Thyroid gland (tissue), 4 donors: Measurements from ENCODE around the gene POFUT2.
A peak's percentile ranks its signal among the peaks of the same experiment; 100 is the strongest.

Experiments used
- POLR2A ChIP-seq, 2 donors: fragments of 450-650 bp; IDR thresholded peaks; one replicate each; pipeline ENCODE4 v1.6.1; 2017; ENCODE audit warnings: antibody characterized with exemption in 2 of 2, mild to moderate bottlenecking in 2 of 2, moderate library complexity in 1 of 2
- TF ChIP-seq, protein P1 (sequence below), 6 experiments: fragments of 200-600 bp in 3 of 6; fragments of 450-650 bp in 3 of 6; sonication (generic) in 3 of 6; IDR thresholded peaks; one replicate each; pipeline ENCODE4 v1.5.1; 2016 to 2019; ENCODE audit warnings: antibody characterized with exemption in 6 of 6, mild to moderate bottlenecking in 2 of 6, inconsistent platforms in 1 of 6, moderate library complexity in 1 of 6

DNA sequence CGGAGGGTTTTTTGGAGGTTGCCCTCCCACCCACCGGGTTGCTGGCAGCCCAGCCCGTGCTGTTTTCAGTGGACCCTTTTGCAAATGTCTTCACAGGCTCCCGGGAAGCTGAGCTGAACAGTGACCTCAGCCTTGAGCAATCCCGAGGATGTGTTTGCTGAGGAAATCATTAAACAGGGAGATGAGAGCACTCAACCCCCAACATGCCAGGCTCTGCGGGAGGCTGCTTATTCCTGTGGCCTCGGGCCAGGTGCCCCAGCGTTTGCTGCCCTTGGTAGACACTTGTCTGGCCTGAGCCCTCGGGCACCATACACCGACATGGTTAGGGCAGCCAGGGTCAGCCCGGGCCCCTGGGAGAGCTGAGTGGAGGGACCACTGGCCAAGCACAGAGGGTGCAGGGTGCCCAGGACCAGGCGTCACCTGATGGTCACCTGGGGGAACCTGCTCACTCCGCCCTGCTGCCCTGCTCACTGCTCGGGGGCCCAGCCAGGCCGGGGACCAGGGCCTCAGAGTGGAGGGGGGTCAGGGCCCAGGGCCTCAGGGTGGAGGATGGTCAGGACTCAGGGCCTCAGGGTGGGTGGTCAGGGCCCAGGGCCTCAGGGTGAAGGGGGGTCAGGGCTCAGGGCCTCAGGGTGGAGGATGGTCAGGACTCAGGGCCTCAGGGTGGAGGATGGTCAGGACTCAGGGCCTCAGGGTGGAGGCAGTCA lies 42.5 kb upstream of the POFUT2 start:
- TF ChIP-seq, protein P1, sequence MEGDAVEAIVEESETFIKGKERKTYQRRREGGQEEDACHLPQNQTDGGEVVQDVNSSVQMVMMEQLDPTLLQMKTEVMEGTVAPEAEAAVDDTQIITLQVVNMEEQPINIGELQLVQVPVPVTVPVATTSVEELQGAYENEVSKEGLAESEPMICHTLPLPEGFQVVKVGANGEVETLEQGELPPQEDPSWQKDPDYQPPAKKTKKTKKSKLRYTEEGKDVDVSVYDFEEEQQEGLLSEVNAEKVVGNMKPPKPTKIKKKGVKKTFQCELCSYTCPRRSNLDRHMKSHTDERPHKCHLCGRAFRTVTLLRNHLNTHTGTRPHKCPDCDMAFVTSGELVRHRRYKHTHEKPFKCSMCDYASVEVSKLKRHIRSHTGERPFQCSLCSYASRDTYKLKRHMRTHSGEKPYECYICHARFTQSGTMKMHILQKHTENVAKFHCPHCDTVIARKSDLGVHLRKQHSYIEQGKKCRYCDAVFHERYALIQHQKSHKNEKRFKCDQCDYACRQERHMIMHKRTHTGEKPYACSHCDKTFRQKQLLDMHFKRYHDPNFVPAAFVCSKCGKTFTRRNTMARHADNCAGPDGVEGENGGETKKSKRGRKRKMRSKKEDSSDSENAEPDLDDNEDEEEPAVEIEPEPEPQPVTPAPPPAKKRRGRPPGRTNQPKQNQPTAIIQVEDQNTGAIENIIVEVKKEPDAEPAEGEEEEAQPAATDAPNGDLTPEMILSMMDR (IDR thresholded peaks at IDR 0.05), result no peak
- TF ChIP-seq POLR2A (IDR thresholded peaks at IDR 0.05), result peak in 1 of 2 donors; percentile 20
